HepG2 (cell line): ENCODE data around the gene MGARP. TPM values are rescaled to one million over a fixed set of nuclear protein-coding genes. Genes with fewer than 3 reads are reported as not detected.

Source experiments
- ARID2 ChIP-seq: sonication (generic); formaldehyde crosslinking; IDR thresholded peaks from 2 replicates; pipeline ENCODE4 v1.8.1; 2022; ENCODE audit warnings: mild to moderate bottlenecking, missing genetic modification reagents, borderline replicate concordance
- ATF1 ChIP-seq: IDR thresholded peaks from 2 replicates; pipeline ENCODE4 v1.6.1; 2016; ENCODE audit warnings: mild to moderate bottlenecking, control low read depth
- CCDC6 ChIP-seq: sonication (generic); formaldehyde crosslinking; IDR thresholded peaks from 2 replicates; pipeline ENCODE4 v1.8.1; 2022; ENCODE audit warnings: mild to moderate bottlenecking, missing genetic modification reagents, moderate library complexity
- HES4 ChIP-seq: sonication (generic); formaldehyde crosslinking; IDR thresholded peaks from 2 replicates; pipeline ENCODE4 v1.9.0; 2021; ENCODE audit warnings: mild to moderate bottlenecking, missing genetic modification reagents, borderline replicate concordance
- KDM5A ChIP-seq: fragments of 200-600 bp; sonication (generic); IDR thresholded peaks from 2 replicates; pipeline ENCODE4 v1.7.0; 2018; ENCODE audit warnings: antibody characterized with exemption, mild to moderate bottlenecking, low read length, borderline replicate concordance
- MBNL3 ChIP-seq: fragments of 250-450 bp; sonication (Bioruptor Pico); conservative IDR thresholded peaks from 2 replicates; pipeline ENCODE4 v1.8.0; 2022; ENCODE audit warnings: mild to moderate bottlenecking, inconsistent platforms
- MIXL1 ChIP-seq: IDR thresholded peaks from 2 replicates; pipeline ENCODE4 v1.6.1; 2016
- NAIF1 ChIP-seq: sonication (generic); formaldehyde crosslinking; IDR thresholded peaks from 2 replicates; pipeline ENCODE4 v1.5.0; 2020; ENCODE audit warnings: mild to moderate bottlenecking, missing genetic modification reagents, borderline replicate concordance
- NFE2L1 ChIP-seq: sonication (generic); formaldehyde crosslinking; IDR thresholded peaks from 2 replicates; pipeline ENCODE4 v1.4.0; 2020; ENCODE audit warnings: missing genetic modification reagents, mild to moderate bottlenecking, borderline replicate concordance
- RFXANK ChIP-seq: IDR thresholded peaks from 2 replicates; pipeline ENCODE4 v1.6.1; 2016
- RFXAP ChIP-seq: sonication (generic); formaldehyde crosslinking; IDR thresholded peaks from 2 replicates; pipeline ENCODE4 v1.4.0; 2020; ENCODE audit warnings: missing genetic modification reagents, borderline replicate concordance
- TP53 ChIP-seq: sonication (generic); formaldehyde crosslinking; conservative IDR thresholded peaks from 2 replicates; pipeline ENCODE4 v1.4.0; 2020; ENCODE audit warnings: missing genetic modification reagents
- U2AF2 ChIP-seq: fragments of 200-400 bp; formaldehyde crosslinking; IDR thresholded peaks from 2 replicates; pipeline ENCODE4 v1.6.1; 2017; ENCODE audit warnings: low read depth, mild to moderate bottlenecking, low read length
- ZNF20 ChIP-seq: sonication (generic); formaldehyde crosslinking; IDR thresholded peaks from 2 replicates; pipeline ENCODE4 v1.4.0; 2020; ENCODE audit warnings: mild to moderate bottlenecking, moderate library complexity, missing genetic modification reagents
- ZNF292 ChIP-seq: sonication (generic); formaldehyde crosslinking; IDR thresholded peaks from 2 replicates; pipeline ENCODE4 v1.8.1; 2022; ENCODE audit warnings: mild to moderate bottlenecking, low read depth, missing genetic modification reagents, borderline replicate concordance
- ZNF749 ChIP-seq: sonication (generic); formaldehyde crosslinking; IDR thresholded peaks from 2 replicates; pipeline ENCODE4 v1.8.0; 2022; ENCODE audit warnings: mild to moderate bottlenecking, missing genetic modification reagents, moderate library complexity, borderline replicate concordance
- ZSCAN31 ChIP-seq: sonication (generic); formaldehyde crosslinking; IDR thresholded peaks from 2 replicates; pipeline ENCODE4 v1.5.0; 2020; ENCODE audit warnings: low read depth, mild to moderate bottlenecking, missing genetic modification reagents
- polyA plus RNA-seq, 8 experiments: library from polyadenylated mRNA; depleted of rRNA in 3 of 8; stranded (reverse) in 7 of 8; unstranded in 1 of 8; fragments of >200 nt; fragmentation: Illumina TruSeq in 4 of 8; extraction: Trizol in 4 of 8; gene quantifications; 2 replicates each; pipeline versions ENCODE4 v1.2.1 to v1.2.3, GENCODE V29; 2011 to 2016; ENCODE audit warnings: low read depth in 4 of 8, missing spikeins in 1 of 8, mixed read lengths in 1 of 8; ENCODE audit not compliant: insufficient read depth in 1 of 8
- total RNA-seq, 5 experiments: library from RNA; depleted of rRNA; stranded (reverse); fragments of >200 nt; fragmentation: Illumina TruSeq; extraction: Trizol; gene quantifications; 2 replicates each; pipeline ENCODE4 v1.2.3, GENCODE V29; 2016; ENCODE audit warnings: low read depth in 1 of 5
- TF ChIP-seq, protein P1 (sequence below): IDR thresholded peaks from 2 replicates; pipeline ENCODE4 v1.6.1; 2016
- TF ChIP-seq, protein P2 (sequence below): IDR thresholded peaks from 2 replicates; pipeline ENCODE4 v1.6.1; 2016; ENCODE audit warnings: missing compliant biosample characterization, missing genetic modification reagents, borderline replicate concordance
- TF ChIP-seq, protein P3 (sequence below): sonication (generic); formaldehyde crosslinking; IDR thresholded peaks from 2 replicates; pipeline ENCODE4 v1.4.0; 2020; ENCODE audit warnings: missing genetic modification reagents; ENCODE audit errors: not compliant biosample characterization
- TF ChIP-seq, protein P4 (sequence below): sonication (generic); formaldehyde crosslinking; IDR thresholded peaks from 2 replicates; pipeline ENCODE4 v1.4.0; 2020; ENCODE audit warnings: missing genetic modification reagents, borderline replicate concordance

The MGARP gene
- total and polyA plus RNA-seq, 2 of the 13 experiments (the other 11 are each of a cell fraction or from before 2014, with no cell fraction given) = 0.11 to 0.13 TPM

DNA sequence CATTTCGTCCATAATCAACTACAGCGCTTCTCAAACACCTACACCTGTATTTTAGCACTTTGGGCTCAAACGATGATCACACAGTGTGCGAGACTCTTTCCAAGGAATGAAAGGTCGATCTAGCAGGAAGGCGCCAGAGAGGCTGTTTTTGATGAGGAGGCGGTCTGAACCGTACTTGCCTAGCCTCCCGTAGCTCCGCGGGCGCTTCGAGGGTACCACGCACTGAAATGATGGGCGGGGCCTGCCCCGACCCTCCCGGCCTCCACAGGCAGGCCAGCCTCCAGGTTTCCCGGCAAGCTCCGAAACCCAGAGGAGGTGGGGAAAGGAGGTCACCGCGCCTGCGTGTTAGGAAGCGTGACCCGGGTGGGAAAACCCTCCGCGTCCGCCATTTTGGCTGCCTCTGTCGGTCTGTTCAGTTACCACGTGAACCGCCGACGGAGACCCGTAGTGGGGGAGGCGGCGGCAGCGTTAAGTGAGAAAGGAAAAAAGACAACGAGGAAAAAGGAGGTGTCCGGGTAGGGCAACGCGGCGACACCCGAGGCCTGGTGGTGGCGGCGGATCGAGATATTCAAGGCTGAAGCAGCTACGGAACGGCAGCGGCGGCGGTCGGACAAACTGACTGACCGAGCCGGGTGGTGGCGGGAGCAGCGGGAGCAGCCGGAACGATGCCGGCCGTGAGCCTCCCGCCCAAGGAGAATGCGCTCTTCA is 21.2 kb upstream of the MGARP start, which contains the start of gene NAA15 (continued):
- no peak; the same call in 1 of the 2 replicates for TF ChIP-seq NAIF1 (CRISPR knock-in tag)
- TF ChIP-seq, protein P1, sequence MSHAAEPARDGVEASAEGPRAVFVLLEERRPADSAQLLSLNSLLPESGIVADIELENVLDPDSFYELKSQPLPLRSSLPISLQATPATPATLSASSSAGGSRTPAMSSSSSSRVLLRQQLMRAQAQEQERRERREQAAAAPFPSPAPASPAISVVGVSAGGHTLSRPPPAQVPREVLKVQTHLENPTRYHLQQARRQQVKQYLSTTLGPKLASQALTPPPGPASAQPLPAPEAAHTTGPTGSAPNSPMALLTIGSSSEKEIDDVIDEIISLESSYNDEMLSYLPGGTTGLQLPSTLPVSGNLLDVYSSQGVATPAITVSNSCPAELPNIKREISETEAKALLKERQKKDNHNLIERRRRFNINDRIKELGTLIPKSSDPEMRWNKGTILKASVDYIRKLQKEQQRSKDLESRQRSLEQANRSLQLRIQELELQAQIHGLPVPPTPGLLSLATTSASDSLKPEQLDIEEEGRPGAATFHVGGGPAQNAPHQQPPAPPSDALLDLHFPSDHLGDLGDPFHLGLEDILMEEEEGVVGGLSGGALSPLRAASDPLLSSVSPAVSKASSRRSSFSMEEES (CRISPR knock-in tag) = peak; percentile 65; the same call in 1 of the 2 replicates
- TF ChIP-seq ZSCAN31 (CRISPR knock-in tag) = peak; percentile 54; the same call in 1 of the 2 replicates
- peak; percentile 8; the same call in 1 of the 2 replicates for TF ChIP-seq RFXAP (CRISPR knock-in tag)
- TF ChIP-seq TP53 (CRISPR knock-in tag) = no peak; the same call in 1 of the 2 replicates
- no peak for TF ChIP-seq MBNL3 (CRISPR knock-in tag)
- TF ChIP-seq KDM5A = peak; percentile 33; the same call in 1 of the 2 replicates
- no peak for TF ChIP-seq ZNF20 (CRISPR knock-in tag)
- TF ChIP-seq, protein P2, sequence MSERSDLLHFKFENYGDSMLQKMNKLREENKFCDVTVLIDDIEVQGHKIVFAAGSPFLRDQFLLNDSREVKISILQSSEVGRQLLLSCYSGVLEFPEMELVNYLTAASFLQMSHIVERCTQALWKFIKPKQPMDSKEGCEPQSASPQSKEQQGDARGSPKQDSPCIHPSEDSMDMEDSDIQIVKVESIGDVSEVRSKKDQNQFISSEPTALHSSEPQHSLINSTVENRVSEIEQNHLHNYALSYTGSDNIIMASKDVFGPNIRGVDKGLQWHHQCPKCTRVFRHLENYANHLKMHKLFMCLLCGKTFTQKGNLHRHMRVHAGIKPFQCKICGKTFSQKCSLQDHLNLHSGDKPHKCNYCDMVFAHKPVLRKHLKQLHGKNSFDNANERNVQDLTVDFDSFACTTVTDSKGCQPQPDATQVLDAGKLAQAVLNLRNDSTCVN (CRISPR knock-in tag) = no peak
- TF ChIP-seq, protein P3, sequence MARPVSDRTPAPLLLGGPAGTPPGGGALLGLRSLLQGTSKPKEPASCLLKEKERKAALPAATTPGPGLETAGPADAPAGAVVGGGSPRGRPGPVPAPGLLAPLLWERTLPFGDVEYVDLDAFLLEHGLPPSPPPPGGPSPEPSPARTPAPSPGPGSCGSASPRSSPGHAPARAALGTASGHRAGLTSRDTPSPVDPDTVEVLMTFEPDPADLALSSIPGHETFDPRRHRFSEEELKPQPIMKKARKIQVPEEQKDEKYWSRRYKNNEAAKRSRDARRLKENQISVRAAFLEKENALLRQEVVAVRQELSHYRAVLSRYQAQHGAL (CRISPR knock-in tag) = no peak
- peak; percentile 82; the same call in 1 of the 2 replicates for TF ChIP-seq RFXANK (CRISPR knock-in tag)
- TF ChIP-seq NFE2L1 (CRISPR knock-in tag) = no peak
- TF ChIP-seq, protein P4, sequence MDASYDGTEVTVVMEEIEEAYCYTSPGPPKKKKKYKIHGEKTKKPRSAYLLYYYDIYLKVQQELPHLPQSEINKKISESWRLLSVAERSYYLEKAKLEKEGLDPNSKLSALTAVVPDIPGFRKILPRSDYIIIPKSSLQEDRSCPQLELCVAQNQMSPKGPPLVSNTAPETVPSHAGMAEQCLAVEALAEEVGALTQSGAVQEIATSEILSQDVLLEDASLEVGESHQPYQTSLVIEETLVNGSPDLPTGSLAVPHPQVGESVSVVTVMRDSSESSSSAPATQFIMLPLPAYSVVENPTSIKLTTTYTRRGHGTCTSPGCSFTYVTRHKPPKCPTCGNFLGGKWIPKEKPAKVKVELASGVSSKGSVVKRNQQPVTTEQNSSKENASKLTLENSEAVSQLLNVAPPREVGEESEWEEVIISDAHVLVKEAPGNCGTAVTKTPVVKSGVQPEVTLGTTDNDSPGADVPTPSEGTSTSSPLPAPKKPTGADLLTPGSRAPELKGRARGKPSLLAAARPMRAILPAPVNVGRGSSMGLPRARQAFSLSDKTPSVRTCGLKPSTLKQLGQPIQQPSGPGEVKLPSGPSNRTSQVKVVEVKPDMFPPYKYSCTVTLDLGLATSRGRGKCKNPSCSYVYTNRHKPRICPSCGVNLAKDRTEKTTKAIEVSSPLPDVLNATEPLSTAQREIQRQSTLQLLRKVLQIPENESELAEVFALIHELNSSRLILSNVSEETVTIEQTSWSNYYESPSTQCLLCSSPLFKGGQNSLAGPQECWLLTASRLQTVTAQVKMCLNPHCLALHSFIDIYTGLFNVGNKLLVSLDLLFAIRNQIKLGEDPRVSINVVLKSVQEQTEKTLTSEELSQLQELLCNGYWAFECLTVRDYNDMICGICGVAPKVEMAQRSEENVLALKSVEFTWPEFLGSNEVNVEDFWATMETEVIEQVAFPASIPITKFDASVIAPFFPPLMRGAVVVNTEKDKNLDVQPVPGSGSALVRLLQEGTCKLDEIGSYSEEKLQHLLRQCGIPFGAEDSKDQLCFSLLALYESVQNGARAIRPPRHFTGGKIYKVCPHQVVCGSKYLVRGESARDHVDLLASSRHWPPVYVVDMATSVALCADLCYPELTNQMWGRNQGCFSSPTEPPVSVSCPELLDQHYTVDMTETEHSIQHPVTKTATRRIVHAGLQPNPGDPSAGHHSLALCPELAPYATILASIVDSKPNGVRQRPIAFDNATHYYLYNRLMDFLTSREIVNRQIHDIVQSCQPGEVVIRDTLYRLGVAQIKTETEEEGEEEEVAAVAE (CRISPR knock-in tag) = peak; percentile 81; the same call in 1 of the 2 replicates
- TF ChIP-seq CCDC6 = no peak; the same call in 1 of the 2 replicates
- TF ChIP-seq MIXL1 (CRISPR knock-in tag) = no peak
- 0 out of 2 replicates have a peak, but pooled peaks have one; percentile 35 for TF ChIP-seq U2AF2
- no peak for TF ChIP-seq HES4 (CRISPR knock-in tag)
- TF ChIP-seq ARID2 (CRISPR knock-in tag) = no peak
- TF ChIP-seq ATF1 (CRISPR knock-in tag) = no peak
- TF ChIP-seq ZNF292 (CRISPR knock-in tag) = peak; percentile 36; the same call in 1 of the 2 replicates
- TF ChIP-seq ZNF749 (CRISPR knock-in tag) = no peak; the same call in 1 of the 2 replicates
